ENCODE results near the gene CPED1.

CPED1 gene

GRCh38 chr7:121343302-121343701 lies 354.8 kb downstream of the CPED1 start:
- H3K27ac ChIP-seq (ENCODE audit: insufficient read depth, low read length, poor library complexity, severe bottlenecking), result no peak overlapping the region
- H3K36me3 ChIP-seq (ENCODE audit: control insufficient read depth, insufficient read depth, low read length), result no peaks in the 10 kb centered on the region
- H3K4me3 ChIP-seq (ENCODE audit: insufficient read depth, low read depth, low read length, poor library complexity, severe bottlenecking), result no peak overlapping the region
- H3K9me3 ChIP-seq (ENCODE audit: control insufficient read depth, low read length), result no peaks in the 10 kb centered on the region
- no peaks in the 10 kb centered on the region for H3K4me1 ChIP-seq (ENCODE audit: control insufficient read depth, insufficient read depth, low read length, poor library complexity, severe bottlenecking)
- no peak for DNase-seq
- no peaks in the 10 kb centered on the region for H3K27me3 ChIP-seq (replicated peaks; ENCODE audit: control insufficient read depth, insufficient read depth, low read length, poor library complexity, severe bottlenecking)

- Histone ChIP-seq H3K27ac (ENCODE audit: insufficient read depth, low read length, poor library complexity, severe bottlenecking) (no peak overlapping the region), H3K4me1 (ENCODE audit: control insufficient read depth, insufficient read depth, low read length, poor library complexity, severe bottlenecking) (no peaks in the 10 kb centered on the region), H3K9me3 (ENCODE audit: control insufficient read depth, low read length) (no peaks in the 10 kb centered on the region), H3K4me3 (ENCODE audit: insufficient read depth, low read depth, low read length, poor library complexity, severe bottlenecking) (no peak overlapping the region), H3K27me3 (replicated peaks; ENCODE audit: control insufficient read depth, insufficient read depth, low read length, poor library complexity, severe bottlenecking) (no peaks in the 10 kb centered on the region), H3K36me3 (ENCODE audit: control insufficient read depth, insufficient read depth, low read length) (no peaks in the 10 kb centered on the region)
- no peak for DNase-seq
Observed at GRCh38 chr7:121344093-121344492, 355.6 kb downstream of the CPED1 start.

DNA sequence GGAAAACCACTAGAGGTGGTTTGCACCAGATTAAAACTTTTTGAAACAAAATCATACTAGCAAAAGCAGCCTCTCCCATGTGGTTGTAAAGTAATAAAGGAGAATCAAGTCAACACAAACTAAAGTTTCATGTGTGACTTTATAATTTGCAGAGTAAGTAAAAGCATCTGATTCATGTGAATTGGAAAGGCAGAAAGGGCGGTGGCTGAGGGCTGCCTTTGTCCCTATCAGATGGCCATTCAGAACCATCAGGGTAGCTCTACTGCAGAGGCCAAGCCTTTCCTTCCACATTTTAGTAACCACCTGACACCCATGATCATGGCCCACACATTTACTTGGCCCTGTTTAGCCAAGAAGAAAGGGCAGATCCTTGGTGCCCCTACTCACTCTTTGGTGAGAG lies 356.0 kb downstream of the CPED1 start:
- Histone ChIP-seq H3K27me3 (replicated peaks; ENCODE audit: control insufficient read depth, insufficient read depth, low read length, poor library complexity, severe bottlenecking) (no peaks in the 10 kb centered on the region), H3K36me3 (ENCODE audit: control insufficient read depth, insufficient read depth, low read length) (no peaks in the 10 kb centered on the region), H3K4me1 (ENCODE audit: control insufficient read depth, insufficient read depth, low read length, poor library complexity, severe bottlenecking) (no peaks in the 10 kb centered on the region), H3K27ac (ENCODE audit: insufficient read depth, low read length, poor library complexity, severe bottlenecking) (no peak overlapping the region), H3K4me3 (ENCODE audit: insufficient read depth, low read depth, low read length, poor library complexity, severe bottlenecking) (no peak overlapping the region), H3K9me3 (ENCODE audit: control insufficient read depth, low read length) (no peaks in the 10 kb centered on the region)
- DNase-seq, result no peak
